Smooth muscle cell of the brain vasculature (primary cell): ENCODE results near the gene SLC24A3.

Source experiments
- DNase-seq: peaks from one replicate; pipeline ENCODE4 v3.0.0-alpha.2; 2012; ENCODE audit warnings: low read depth, low spot score

SLC24A3 gene

DNA sequence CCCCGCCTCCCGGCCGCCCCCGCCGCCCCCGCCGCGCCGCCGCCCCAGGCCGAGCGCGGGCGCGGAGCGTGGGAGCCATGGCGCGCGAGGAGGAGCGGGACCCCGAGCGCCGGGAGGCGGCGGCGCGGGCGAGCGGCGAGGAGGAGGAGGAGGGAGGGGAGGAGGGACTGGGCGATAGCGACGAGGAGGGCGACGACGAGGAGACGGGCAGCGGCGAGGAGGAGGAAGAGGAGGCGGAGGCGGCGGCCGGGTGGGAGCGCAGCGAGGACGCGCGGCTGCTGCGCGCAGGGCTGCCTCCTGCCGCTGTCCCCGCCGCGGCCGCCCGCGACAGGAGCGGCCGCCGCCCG lies at the start of gene SLC24A3:
Gene SLC24A3, plus strand, starts transcription at position 174 of the 347 bp plus-strand sequence.
- DNase-seq, result no peak

GRCh38 chr20:19170148-19170547 lies 42.3 kb upstream of the SLC24A3 start:
- DNase-seq, result no peak

DNA sequence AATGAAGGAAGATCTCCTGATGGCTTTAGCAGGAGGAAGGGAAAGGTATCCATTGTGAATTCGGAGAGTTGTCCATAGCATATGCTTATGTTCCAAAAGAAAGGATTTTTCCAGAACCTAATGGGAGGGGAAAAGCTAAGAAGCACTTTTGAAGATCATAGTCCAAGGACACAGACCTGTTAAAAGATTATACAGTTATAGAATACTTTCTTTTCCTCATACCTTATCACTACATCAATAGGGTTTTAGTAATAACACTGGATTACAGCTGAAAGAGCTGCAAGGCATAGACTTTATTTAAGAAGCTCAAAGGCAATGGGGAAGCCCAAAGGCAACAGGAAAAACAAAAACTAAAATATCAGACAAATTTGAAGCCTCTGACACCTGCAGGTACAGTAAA lies 39.8 kb upstream of the SLC24A3 start:
- no peak for DNase-seq

- DNase-seq, result no peak
Observed at GRCh38 chr20:19176470-19177052, 35.9 kb upstream of the SLC24A3 start.

DNA sequence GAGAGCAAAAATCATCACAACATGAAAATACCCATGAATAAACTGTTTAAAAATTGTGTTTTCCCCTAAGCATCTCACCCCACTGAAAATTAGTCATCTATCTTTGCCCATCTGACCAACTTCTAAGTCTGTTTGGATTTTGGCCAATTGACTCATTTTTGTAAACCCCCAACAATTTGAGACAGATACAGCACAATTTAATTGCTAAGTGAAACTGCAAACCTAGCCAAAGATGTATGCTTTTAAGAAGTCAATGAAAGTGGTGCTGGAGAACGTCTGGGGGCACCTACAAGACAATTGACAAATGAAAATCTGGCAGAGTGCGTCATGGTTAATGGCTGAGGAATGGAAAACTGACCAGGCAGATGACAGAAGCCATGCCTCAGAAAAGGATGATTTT lies 30.9 kb upstream of the SLC24A3 start:
- DNase-seq, result no peak

DNA sequence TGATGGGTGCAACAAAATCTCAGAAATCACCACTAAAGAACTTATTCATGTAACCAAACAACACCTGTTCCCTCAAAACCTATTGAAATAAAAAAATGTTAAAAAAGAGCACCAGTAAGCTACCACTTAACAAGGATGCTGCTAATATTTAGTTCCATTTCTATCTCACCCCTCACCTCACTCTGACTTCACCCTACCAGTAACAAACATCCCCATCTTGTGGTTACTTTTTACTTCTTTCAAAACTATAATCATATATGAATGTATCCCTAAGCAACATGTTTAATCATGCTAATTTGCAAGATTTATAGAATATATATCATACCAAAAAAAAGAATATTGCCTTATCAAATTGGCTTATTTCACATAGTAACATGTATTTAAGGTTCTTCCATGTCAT lies 27.4 kb upstream of the SLC24A3 start:
- no peak for DNase-seq

GRCh38 chr20:19193349-19193748 lies 19.1 kb upstream of the SLC24A3 start:
- DNase-seq, result no peak

DNA sequence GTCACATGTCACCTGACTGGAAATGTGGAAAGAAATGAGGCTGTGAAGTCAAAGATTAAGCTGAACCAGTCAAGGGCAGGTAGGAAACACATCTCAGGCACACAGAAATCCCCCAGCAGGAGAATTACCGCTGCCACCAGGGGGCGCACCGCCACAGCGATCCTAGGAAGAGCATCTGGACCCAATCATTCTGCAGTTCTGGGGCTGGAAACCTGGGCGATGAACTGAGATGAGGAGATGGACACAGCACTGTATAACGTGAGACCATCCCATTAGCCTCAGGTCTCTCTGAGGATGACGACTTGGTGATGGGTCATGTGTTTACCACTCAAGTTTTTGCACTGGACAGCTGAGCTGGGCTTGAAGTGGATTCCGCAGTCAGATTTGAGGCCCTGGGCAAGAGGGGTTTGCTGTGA lies 6.5 kb upstream of the SLC24A3 start:
- no peak for DNase-seq

- DNase-seq, result no peak
Observed at GRCh38 chr20:19207541-19207940, 4.9 kb upstream of the SLC24A3 start.

GRCh38 chr20:19210391-19211155 lies 1.9 kb upstream of the SLC24A3 start:
- DNase-seq, result no peak

- DNase-seq, result no peak
Observed at GRCh38 chr20:19211252-19211651, 1.2 kb upstream of the SLC24A3 start.

- no peak for DNase-seq
Observed at GRCh38 chr20:19211661-19212468, 577 bp upstream of the SLC24A3 start.

DNA sequence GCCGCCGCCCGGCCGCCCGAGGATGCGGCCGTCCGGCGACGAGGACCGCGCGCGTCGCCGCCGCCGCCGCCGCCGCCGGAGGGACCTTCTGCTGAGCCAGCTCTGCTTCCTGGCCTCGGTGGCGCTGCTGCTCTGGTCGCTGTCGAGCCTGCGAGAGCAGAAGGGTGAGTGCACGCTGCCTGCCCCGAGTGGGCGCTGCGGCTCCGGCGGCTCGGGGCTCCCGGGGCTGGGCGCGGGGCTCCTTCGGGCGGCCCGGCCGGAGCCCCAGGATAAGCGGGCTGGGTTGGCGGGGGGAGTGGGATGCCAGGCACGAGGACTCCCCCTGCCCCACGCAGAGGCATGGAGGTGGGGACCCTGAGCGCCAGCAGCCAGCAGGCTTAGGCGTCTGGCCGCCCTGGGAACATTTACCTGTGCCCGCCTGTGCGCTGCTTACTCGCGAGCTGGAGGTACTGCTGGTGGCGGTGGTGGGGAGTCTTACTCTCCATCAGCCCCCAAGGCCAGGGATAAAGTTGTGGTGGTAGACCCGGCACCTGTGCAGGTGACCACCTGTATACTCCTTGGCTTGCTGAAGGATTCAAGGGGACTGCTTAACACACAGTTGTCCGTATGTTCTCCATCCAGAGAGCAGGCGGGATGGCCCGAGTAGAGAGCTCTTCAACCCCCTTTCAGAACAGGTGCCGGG lies 520 bp downstream of the SLC24A3 start:
- no peak for DNase-seq

DNA sequence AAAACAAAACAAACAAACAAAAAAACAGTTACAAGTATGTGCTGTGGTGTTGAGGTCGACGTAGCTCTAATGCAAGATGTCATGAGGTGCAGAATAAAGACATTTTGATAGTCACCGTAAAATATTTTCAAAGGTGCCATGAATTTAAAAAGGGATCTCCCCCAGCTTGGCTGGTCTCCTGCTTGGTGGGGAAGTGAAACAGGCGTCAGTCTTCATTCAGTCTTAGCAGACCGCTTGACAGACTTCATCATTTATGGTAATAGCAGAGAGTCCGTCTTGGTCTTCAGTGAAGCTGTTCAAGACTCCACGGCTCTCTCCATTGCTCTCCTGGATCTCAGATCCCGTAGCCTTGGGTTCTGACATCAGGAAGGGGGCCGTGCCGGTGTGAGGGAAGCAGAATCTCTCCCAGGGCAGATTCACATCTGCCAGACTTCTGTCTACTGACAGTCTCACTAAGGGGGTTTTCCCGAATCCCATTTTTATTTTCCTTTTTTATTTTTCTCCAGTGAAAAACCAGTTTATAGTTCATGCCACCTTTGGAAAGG lies 1.6 kb downstream of the SLC24A3 start:
- DNase-seq, result no peak

DNA sequence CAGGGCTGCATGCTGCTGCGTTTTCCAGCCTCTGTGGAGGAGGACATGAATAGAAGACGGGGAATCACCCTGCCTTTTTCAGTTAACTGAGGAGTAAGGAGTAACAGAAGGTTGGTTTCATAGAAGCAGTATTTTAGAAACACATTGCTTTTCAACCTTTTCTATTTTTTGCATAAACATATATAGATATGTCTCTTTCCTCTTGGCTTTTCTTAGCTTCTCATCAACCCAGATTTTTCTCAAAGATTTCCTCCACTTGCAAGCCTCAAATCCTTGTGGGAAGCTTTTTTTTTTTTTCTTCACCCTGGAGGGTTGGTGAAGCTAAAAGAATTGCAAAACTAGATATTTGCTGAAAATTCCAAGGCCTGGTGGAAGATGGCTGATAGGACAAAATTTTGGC lies 6.0 kb downstream of the SLC24A3 start:
- DNase-seq, result no peak

DNA sequence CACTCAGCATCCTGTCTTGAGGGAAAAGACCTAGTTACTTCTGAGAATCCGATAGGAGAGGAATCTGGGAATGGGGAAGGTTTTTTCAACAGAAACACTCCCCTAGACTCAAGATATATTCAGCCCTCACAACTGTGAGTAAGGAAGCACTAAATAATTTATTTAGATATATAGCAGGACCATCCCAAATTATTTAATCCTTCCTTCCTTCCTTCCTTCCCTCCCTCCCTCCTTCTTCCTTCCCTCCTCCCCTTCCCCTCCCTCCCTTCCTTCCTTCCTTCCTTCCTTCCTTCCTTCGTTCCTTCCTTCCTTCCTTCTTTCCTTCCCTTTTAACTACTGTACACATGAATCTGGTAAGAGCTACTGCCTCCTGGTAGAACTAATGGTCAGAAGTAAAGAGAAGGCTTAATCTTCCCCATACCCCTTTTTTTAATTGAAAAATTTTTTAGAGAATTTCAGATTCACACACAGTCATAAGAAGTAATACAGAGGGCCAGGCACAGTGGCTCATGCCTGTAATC lies 10.1 kb downstream of the SLC24A3 start:
- no peak for DNase-seq

DNA sequence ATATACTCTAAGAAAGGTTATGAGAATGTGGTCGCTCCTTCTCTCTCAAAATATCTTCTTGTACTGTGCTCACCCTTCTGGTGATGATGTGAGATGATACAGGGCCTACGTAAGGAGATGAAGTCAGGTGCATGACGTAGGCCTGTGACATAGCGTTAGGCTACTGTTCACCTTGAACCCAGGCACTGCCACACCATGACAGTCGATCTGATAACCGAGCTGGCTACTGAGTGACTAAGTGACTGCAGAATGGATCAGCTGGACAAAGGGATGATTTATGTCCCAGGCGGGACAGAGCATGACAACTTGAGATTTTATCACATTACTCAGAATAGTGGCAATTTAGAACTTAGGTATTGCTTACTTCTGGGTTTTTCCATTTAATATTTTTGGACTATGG lies 11.2 kb downstream of the SLC24A3 start:
- no peak for DNase-seq

GRCh38 chr20:19231359-19232035 lies 19.1 kb downstream of the SLC24A3 start:
- no peak for DNase-seq

DNA sequence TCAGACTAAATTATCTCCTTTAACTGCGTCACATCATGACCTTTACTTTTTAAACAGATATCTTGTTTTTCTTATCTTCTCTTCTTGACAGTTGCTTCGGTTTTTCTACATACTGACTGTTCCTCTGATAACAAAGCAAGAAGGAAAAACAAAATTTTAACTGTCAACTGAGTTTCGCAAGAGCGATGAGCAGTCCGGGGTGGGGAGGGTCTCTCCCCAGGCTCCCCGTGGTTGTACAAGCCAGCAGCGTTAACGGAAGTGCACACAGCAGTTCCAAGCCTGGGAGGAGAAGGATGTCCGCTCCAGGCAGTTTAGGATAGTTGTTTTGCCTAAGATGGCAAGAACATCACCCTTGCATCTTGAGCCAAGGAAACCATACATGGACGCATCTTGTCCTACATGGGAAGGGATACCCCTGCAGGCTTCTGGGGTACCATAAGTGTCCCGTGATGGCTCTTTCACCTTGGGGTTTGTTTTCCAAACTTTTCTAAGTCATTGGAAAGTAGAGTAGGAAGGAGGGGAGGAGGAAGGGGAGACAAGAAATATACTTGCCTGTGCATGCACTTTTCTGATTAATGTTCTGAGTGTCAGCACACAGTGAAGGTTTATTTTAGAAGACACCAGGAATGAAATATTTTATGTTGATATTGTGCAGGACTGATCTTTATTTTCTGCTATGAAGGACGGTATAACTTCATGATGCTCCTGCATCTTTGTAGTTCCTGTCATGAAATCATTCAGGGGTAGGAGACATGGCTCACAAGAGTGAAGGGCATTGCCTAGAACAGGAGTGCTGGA lies 20.8 kb downstream of the SLC24A3 start:
- no peak for DNase-seq

GRCh38 chr20:19236371-19237055 lies 24.1 kb downstream of the SLC24A3 start:
- DNase-seq, result no peak
